ENCODE data around the gene ROCK1. TPM values are rescaled to one million over a fixed set of nuclear protein-coding genes. Genes with fewer than 3 reads are reported as not detected.

The ROCK1 gene
- total RNA-seq, 2 donors from 2014 or later: 20.7 to 26.2 TPM

GRCh38 chr18:21134895-21135294, 23.3 kb upstream of the ROCK1 start:
- TF ChIP-seq CTCF (IDR thresholded peaks at IDR 0.05): peak in 1 of 2 donors; percentile 54
- Histone ChIP-seq H3K27ac (no peak overlapping the region), H3K36me3 (no peaks in the 10 kb centered on the region), H3K4me3 (no peak overlapping the region), H3K27me3 (no peaks in the 10 kb centered on the region), H3K4me1 (no peaks in the 10 kb centered on the region), H3K9me3 (no peaks in the 10 kb centered on the region)
- DNase-seq (ENCODE audit: low spot score): no peak

GRCh38 chr18:21132398-21132918, 20.8 kb upstream of the ROCK1 start:
- no peak for DNase-seq (ENCODE audit: low spot score)
- H3K27me3 ChIP-seq: no peaks in the 10 kb centered on the region
- no peak overlapping the region for H3K4me3 ChIP-seq
- no peaks in the 10 kb centered on the region for H3K4me1 ChIP-seq
- no peak overlapping the region for H3K27ac ChIP-seq
- no peak for TF ChIP-seq CTCF (IDR thresholded peaks at IDR 0.05)
- no peaks in the 10 kb centered on the region for H3K36me3 ChIP-seq
- H3K9me3 ChIP-seq: no peaks in the 10 kb centered on the region

- H3K4me3 ChIP-seq: no peak overlapping the region
- no peak for DNase-seq (ENCODE audit: low spot score)
- no peak for TF ChIP-seq CTCF (IDR thresholded peaks at IDR 0.05)
- H3K27ac ChIP-seq: no peak overlapping the region
- no peaks in the 10 kb centered on the region for H3K4me1 ChIP-seq
- no peaks in the 10 kb centered on the region for H3K36me3 ChIP-seq
- H3K27me3 ChIP-seq: no peaks in the 10 kb centered on the region
- H3K9me3 ChIP-seq: no peaks in the 10 kb centered on the region
These were observed 20.1 kb upstream of the ROCK1 start for GRCh38 chr18:21131698-21132227.

- Histone ChIP-seq H3K4me1 (no peaks in the 10 kb centered on the region), H3K4me3 (no peak overlapping the region), H3K27ac (no peak overlapping the region), H3K36me3 (no peaks in the 10 kb centered on the region), H3K27me3 (no peaks in the 10 kb centered on the region), H3K9me3 (no peaks in the 10 kb centered on the region)
- no peak for DNase-seq (ENCODE audit: low spot score)
- TF ChIP-seq CTCF (IDR thresholded peaks at IDR 0.05): no peak
These were observed 18.1 kb upstream of the ROCK1 start for GRCh38 chr18:21129566-21130216.

GRCh38 chr18:21123290-21123926, 11.8 kb upstream of the ROCK1 start:
- Histone ChIP-seq H3K4me1 (no peaks in the 10 kb centered on the region), H3K36me3 (no peaks in the 10 kb centered on the region), H3K27ac (no peak overlapping the region), H3K27me3 (no peaks in the 10 kb centered on the region), H3K9me3 (no peaks in the 10 kb centered on the region), H3K4me3 (no peak overlapping the region)
- no peak for DNase-seq (ENCODE audit: low spot score)
- no peak for TF ChIP-seq CTCF (IDR thresholded peaks at IDR 0.05)
